Neural progenitor cell (in vitro differentiated cells): ENCODE results near the gene PDCD11.

ENCODE experiments used
- CTCF ChIP-seq: fragments of 200-600 bp; sonication (generic); IDR thresholded peaks from 2 replicates; pipeline ENCODE4 v1.5.1; 2017; ENCODE audit warnings: antibody characterized with exemption, mild to moderate bottlenecking
- EZH2 ChIP-seq: fragments of 200-600 bp; sonication (generic); IDR thresholded peaks from 2 replicates; pipeline ENCODE4 v1.6.1; 2017; ENCODE audit warnings: antibody characterized with exemption, mild to moderate bottlenecking, moderate library complexity

- TF ChIP-seq CTCF = no peak
- no peak for TF ChIP-seq EZH2
Measured at GRCh38 chr10:103465411-103466179, 69.2 kb downstream of the PDCD11 start.
